H9 (cell line): ENCODE measurements around the gene AIG1. TPM values are rescaled to one million over a fixed set of nuclear protein-coding genes. Genes with fewer than 3 reads are reported as not detected.

Source experiments
- DNase-seq: peaks from one replicate; pipeline ENCODE4 v3.0.0-alpha.2; 2017
- H2AFZ ChIP-seq: one replicate; pipeline ENCODE4 v1.6.1; 2013; ENCODE audit warnings: mild to moderate bottlenecking, low read length, control low read depth, moderate library complexity
- H2AK5ac ChIP-seq: 2 replicates; pipeline ENCODE4 v1.6.1; 2013; ENCODE audit warnings: low read length, control low read depth, mixed read lengths; ENCODE audit not compliant: insufficient read length
- H2BK120ac ChIP-seq: one replicate; pipeline ENCODE4 v1.6.1; 2013; ENCODE audit warnings: low read depth, mild to moderate bottlenecking, low read length, control low read depth, inconsistent platforms; ENCODE audit not compliant: poor library complexity, severe bottlenecking
- H2BK12ac ChIP-seq: 2 replicates; pipeline ENCODE4 v1.6.1; 2013; ENCODE audit warnings: low read length, control low read depth, mixed read lengths, low read depth; ENCODE audit not compliant: insufficient read length
- H2BK15ac ChIP-seq: 2 replicates; pipeline ENCODE4 v1.6.1; 2013; ENCODE audit warnings: low read depth, low read length, control low read depth
- H2BK20ac ChIP-seq: one replicate; pipeline ENCODE4 v1.6.1; 2013; ENCODE audit warnings: low read depth, mild to moderate bottlenecking, low read length, control low read depth, inconsistent platforms; ENCODE audit not compliant: poor library complexity, severe bottlenecking
- H2BK5ac ChIP-seq: 2 replicates; pipeline ENCODE4 v1.6.1; 2013; ENCODE audit warnings: low read length, control low read depth, mixed read lengths; ENCODE audit not compliant: insufficient read length
- H3K14ac ChIP-seq: 2 replicates; pipeline ENCODE4 v1.6.1; 2013; ENCODE audit warnings: low read length, control low read depth; ENCODE audit not compliant: insufficient read depth
- H3K18ac ChIP-seq: 2 replicates; pipeline ENCODE4 v1.6.1; 2013; ENCODE audit warnings: low read depth, mild to moderate bottlenecking, mixed read lengths, low read length, control low read depth; ENCODE audit not compliant: insufficient read length
- H3K23ac ChIP-seq: 2 replicates; pipeline ENCODE4 v1.6.1; 2013; ENCODE audit warnings: low read length, control low read depth, mixed read lengths, low read depth; ENCODE audit not compliant: insufficient read length
- H3K23me2 ChIP-seq: 2 replicates; pipeline ENCODE4 v1.6.1; 2013; ENCODE audit warnings: low read depth, mild to moderate bottlenecking, mixed read lengths, low read length, control low read depth; ENCODE audit not compliant: insufficient read length, poor library complexity, severe bottlenecking
- H3K27ac ChIP-seq: 2 replicates; pipeline ENCODE4 v1.5.1; 2013; ENCODE audit warnings: low read length, control low read depth, mixed read lengths, low read depth; ENCODE audit not compliant: insufficient read length
- H3K27me3 ChIP-seq: 2 replicates; pipeline ENCODE4 v1.6.1; 2013; ENCODE audit warnings: low read length, control low read depth, inconsistent platforms; ENCODE audit not compliant: insufficient read depth
- H3K4ac ChIP-seq: 2 replicates; pipeline ENCODE4 v1.6.1; 2013; ENCODE audit warnings: low read depth, mild to moderate bottlenecking, control low read depth, inconsistent platforms, low read length, moderate library complexity
- H3K4me1 ChIP-seq: 2 replicates; pipeline ENCODE4 v1.6.1; 2013; ENCODE audit warnings: low read length, control low read depth, inconsistent platforms; ENCODE audit not compliant: insufficient read depth
- H3K4me2 ChIP-seq: 2 replicates; pipeline ENCODE4 v1.6.1; 2013; ENCODE audit warnings: low read length, control low read depth, mixed read lengths; ENCODE audit not compliant: insufficient read length, insufficient read depth
- H3K56ac ChIP-seq: 2 replicates; pipeline ENCODE4 v1.6.1; 2013; ENCODE audit warnings: low read depth, mild to moderate bottlenecking, mixed read lengths, low read length, control low read depth; ENCODE audit not compliant: insufficient read length
- H3K79me1 ChIP-seq: 2 replicates; pipeline ENCODE4 v1.6.1; 2013; ENCODE audit warnings: low read depth, mild to moderate bottlenecking, moderate library complexity, low read length, control low read depth, inconsistent platforms; ENCODE audit not compliant: insufficient read depth, poor library complexity, severe bottlenecking
- H3K79me2 ChIP-seq: 2 replicates; pipeline ENCODE4 v1.6.1; 2013; ENCODE audit warnings: low read length, control low read depth, inconsistent platforms; ENCODE audit not compliant: insufficient read depth
- H3K9ac ChIP-seq: 2 replicates; pipeline ENCODE4 v1.6.1; 2013; ENCODE audit warnings: low read length, control low read depth, mixed read lengths; ENCODE audit not compliant: insufficient read length; ENCODE audit errors: extremely low read depth
- H3K9me3 ChIP-seq: one replicate; pipeline ENCODE4 v1.6.1; 2013; ENCODE audit warnings: low read depth, low read length, inconsistent platforms; ENCODE audit not compliant: control insufficient read depth
- H3T11ph ChIP-seq: one replicate; pipeline ENCODE4 v1.6.1; 2013; ENCODE audit warnings: mild to moderate bottlenecking, low read length, control low read depth, inconsistent platforms
- H4K20me1 ChIP-seq: one replicate; pipeline ENCODE4 v1.6.1; 2013; ENCODE audit not compliant: control insufficient read depth, insufficient read length, insufficient read depth
- H4K5ac ChIP-seq: 2 replicates; pipeline ENCODE4 v1.6.1; 2013; ENCODE audit warnings: low read depth, mild to moderate bottlenecking, mixed read lengths, low read length, control low read depth; ENCODE audit not compliant: insufficient read length
- H4K8ac ChIP-seq: replicated peaks from 2 replicates; pipeline ENCODE4 v1.6.1; 2013; ENCODE audit warnings: low read length, control low read depth, mixed read lengths, low read depth; ENCODE audit not compliant: insufficient read length
- H4K91ac ChIP-seq: 2 replicates; pipeline ENCODE4 v1.6.1; 2013; ENCODE audit warnings: low read depth, mild to moderate bottlenecking, moderate library complexity, mixed read lengths, low read length, control low read depth; ENCODE audit not compliant: insufficient read length
- H3K27ac Mint-ChIP-seq, 3 experiments: 2 replicates in 2 of 3; 3 replicates in 1 of 3; pipeline ENCODE4 v1.8.0; 2020 to 2021; ENCODE audit warnings: mixed read lengths in 3 of 3, mild to moderate bottlenecking in 1 of 3, moderate library complexity in 1 of 3
- H3K27me3 Mint-ChIP-seq: 2 replicates; pipeline ENCODE4 v1.8.0; 2021; ENCODE audit warnings: low read depth, mild to moderate bottlenecking, moderate library complexity, mixed read lengths
- H3K36me3 Mint-ChIP-seq, 3 experiments: 2 replicates in 2 of 3; 3 replicates in 1 of 3; pipeline ENCODE4 v1.8.0; 2020 to 2021; ENCODE audit warnings: low read depth in 3 of 3, mixed read lengths in 3 of 3; ENCODE audit not compliant: insufficient read depth in 1 of 3
- H3K4me1 Mint-ChIP-seq, 2 experiments: 2 replicates each; pipeline ENCODE4 v1.8.0; 2020; ENCODE audit warnings: mixed read lengths in 2 of 2
- H3K4me3 Mint-ChIP-seq, 2 experiments: 2 replicates in 1 of 2; 3 replicates in 1 of 2; pipeline ENCODE4 v1.8.0; 2020 to 2021; ENCODE audit warnings: mild to moderate bottlenecking in 2 of 2, mixed read lengths in 2 of 2, moderate library complexity in 1 of 2
- H3K9me3 Mint-ChIP-seq, 2 experiments: 2 replicates in 1 of 2; 3 replicates in 1 of 2; pipeline ENCODE4 v1.8.0; 2020; ENCODE audit warnings: mild to moderate bottlenecking in 2 of 2, mixed read lengths in 2 of 2, moderate library complexity in 1 of 2
- CTCF ChIP-seq: fragments of 200-600 bp; sonication (generic); conservative IDR thresholded peaks from 3 replicates; pipeline ENCODE4 v1.8.0; 2021; ENCODE audit warnings: antibody characterized with exemption, mild to moderate bottlenecking
- WGBS: extraction: QIAGEN DNeasy Blood & Tissue Kit; methylation state at CpG from one replicate; pipeline ENCODE4 v1.1.7; 2013; ENCODE audit warnings: missing lambda C conversion rate, low lambda C conversion rate, mixed read lengths; ENCODE audit not compliant: insufficient read length; ENCODE audit errors: extremely low coverage; 5-methylcytosine and 5-hydroxymethylcytosine counted together
- total RNA-seq: library from RNA; stranded (reverse); gene quantifications from 2 replicates; pipeline ENCODE4 v1.2.1, GENCODE V29; 2021

AIG1 gene
- total RNA-seq, 1 experiment from 2014 or later: 44.6 TPM

DNA sequence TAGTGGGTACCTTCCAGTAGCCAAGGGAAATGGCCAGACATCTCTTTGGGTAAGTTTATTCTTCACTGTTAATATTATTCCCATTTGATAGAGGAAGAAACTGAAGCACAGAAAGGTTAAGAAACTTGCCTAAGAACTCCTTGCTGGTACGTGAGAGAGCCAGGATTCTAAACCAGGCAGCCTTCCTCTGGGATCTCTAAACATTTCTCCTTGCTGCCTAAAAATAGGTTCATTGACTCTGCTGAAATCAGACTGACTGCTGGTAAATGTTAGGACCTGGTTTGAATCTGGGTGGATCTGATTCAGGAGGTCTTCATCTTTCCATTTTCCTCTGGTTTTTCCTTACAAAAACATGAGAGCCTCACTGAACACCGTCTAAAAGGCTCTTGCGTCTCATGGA is 186.9 kb downstream of the AIG1 start:
- no peak overlapping the region for H3K14ac ChIP-seq
- Mint-ChIP-seq H3K4me3 (no peak overlapping the region), H3K27ac (no peak overlapping the region), H3K27me3 (no peaks in the 10 kb centered on the region), H3K9me3 (peaks cover 5 to 8% of the 10 kb centered on the region in 2 experiments; a peak in 4 of 5 replicates), H3K4me1 (no peaks in the 10 kb centered on the region), H3K36me3 (peaks cover 7 to 20% (median 11%) of the 10 kb centered on the region in 3 experiments; a peak in 6 of 7 replicates)
- DNase-seq: no peak
- H2BK12ac ChIP-seq: no peak overlapping the region
- H3K27ac ChIP-seq: no peak overlapping the region
- H2AK5ac ChIP-seq: no peak overlapping the region
- H3K79me2 ChIP-seq: no peaks in the 10 kb centered on the region
- no peaks in the 10 kb centered on the region for H3K23me2 ChIP-seq
- no peak overlapping the region for H3K4me2 ChIP-seq
- H4K5ac ChIP-seq: no peak overlapping the region
- WGBS: no CpG with 5 or more reads among the region's 3 CpGs
- H3K56ac ChIP-seq: no peak overlapping the region
- H2BK120ac ChIP-seq: no peak overlapping the region
- no peak overlapping the region for H3K9ac ChIP-seq
- no peak overlapping the region for H3T11ph ChIP-seq
- H2AFZ ChIP-seq: no peak overlapping the region
- H2BK15ac ChIP-seq: no peak overlapping the region
- H3K4ac ChIP-seq: no peak overlapping the region
- no peaks in the 10 kb centered on the region for H3K4me1 ChIP-seq
- no peak overlapping the region for H2BK5ac ChIP-seq
- no peak overlapping the region for H4K91ac ChIP-seq
- no peaks in the 10 kb centered on the region for H3K27me3 ChIP-seq
- TF ChIP-seq CTCF: no peak
- H3K23ac ChIP-seq: no peak overlapping the region
- H3K79me1 ChIP-seq: no peaks in the 10 kb centered on the region
- no peak overlapping the region for H3K18ac ChIP-seq
- H4K20me1 ChIP-seq: no peaks in the 10 kb centered on the region
- H4K8ac ChIP-seq: no peak overlapping the region
- no peaks in the 10 kb centered on the region for H3K9me3 ChIP-seq
- no peak overlapping the region for H2BK20ac ChIP-seq
